Mucosa of descending colon (tissue), 3 donors: Measurements from ENCODE around the gene ELAVL3. TPM values are rescaled to one million over a fixed set of nuclear protein-coding genes. Genes with fewer than 3 reads are reported as not detected.
"Not testable (repeated sequence)": the region's sequence is repeated elsewhere in the genome, so short reads cannot be mapped to it uniquely, and the experiment has no call there.

ENCODE experiments used
- ATAC-seq: fragments of 200-7000 bp; cut with Tn5 transposase; one replicate; pipeline ENCODE4 v1.9.1; 2020; ENCODE audit warnings: mild to moderate bottlenecking, moderate library complexity
- DNase-seq, 3 donors: peaks; one replicate each; pipeline ENCODE4 v3.0.0-alpha.2; 2020
- H3K36me3 ChIP-seq: fragments of 200-600 bp; one replicate; pipeline ENCODE4 v1.8.0; 2021; ENCODE audit warnings: low read depth, mild to moderate bottlenecking
- H3K4me1 ChIP-seq: fragments of 200-600 bp; one replicate; pipeline ENCODE4 v1.8.0; 2021; ENCODE audit warnings: low read depth, mild to moderate bottlenecking
- H3K4me3 ChIP-seq: fragments of 200-600 bp; one replicate; pipeline ENCODE4 v1.8.0; 2021; ENCODE audit warnings: mild to moderate bottlenecking
- H3K9me3 ChIP-seq: fragments of 200-600 bp; one replicate; pipeline ENCODE4 v1.8.0; 2021; ENCODE audit warnings: mild to moderate bottlenecking
- intact Hi-C, 2 donors: fragments of 100-400 bp; cut with DNase I in 1 of 2; cut with micrococcal nuclease in 1 of 2; formaldehyde crosslinking; loops; one replicate each; pipeline versions ENCODE4 v1.11.0 to v1.11.1; 2022; cut with DNase I, micrococcal nuclease
- total RNA-seq, 3 donors: library from RNA; stranded (reverse); fragmentation: NEBNext Ultra II Directional in 2 of 3; extraction: Animal tissue kit (Norgen Biotek cat#: 25700) in 2 of 3; gene quantifications; one replicate each; pipeline versions ENCODE4 v1.2.1 to v1.2.4, GENCODE V29; 2021 to 2023
- TF ChIP-seq, protein P1 (sequence below): fragments of 200-600 bp; IDR thresholded peaks from one replicate; pipeline ENCODE4 v1.8.0; 2022; ENCODE audit warnings: antibody characterized with exemption, mild to moderate bottlenecking
- donor health status: DM: no; HTN: no; CAD: no; lungs with moderate emphysema.
- donor health status: DM: no; HTN: no; CAD: no.
- donor health status: DM: no; HTN: yes; CAD: no.

Gene ELAVL3
- total RNA-seq, 3 donors from 2014 or later: 0.51 to 2.5 TPM; not detected in 1

DNA sequence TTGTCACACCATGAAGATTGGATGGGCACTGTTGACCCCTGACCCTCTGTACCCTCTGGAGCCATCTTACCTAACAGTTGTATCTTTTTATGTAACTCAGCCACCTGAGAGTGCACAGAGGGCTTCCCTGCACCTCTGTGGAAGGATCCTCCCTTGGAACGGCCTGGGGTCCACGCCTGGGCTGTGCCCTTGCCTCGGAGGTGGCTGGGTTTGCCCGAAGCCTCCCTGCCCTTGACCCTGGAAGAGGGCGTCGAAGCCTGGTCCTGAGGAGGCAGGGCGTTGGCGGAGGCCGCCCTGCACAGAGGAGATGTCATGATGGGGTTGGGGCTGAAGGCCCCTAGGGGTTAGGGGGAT, 46.2 kb downstream of the ELAVL3 start:
- peaks cover 7% of the 10 kb centered on the region for H3K36me3 ChIP-seq
- TF ChIP-seq, protein P1, sequence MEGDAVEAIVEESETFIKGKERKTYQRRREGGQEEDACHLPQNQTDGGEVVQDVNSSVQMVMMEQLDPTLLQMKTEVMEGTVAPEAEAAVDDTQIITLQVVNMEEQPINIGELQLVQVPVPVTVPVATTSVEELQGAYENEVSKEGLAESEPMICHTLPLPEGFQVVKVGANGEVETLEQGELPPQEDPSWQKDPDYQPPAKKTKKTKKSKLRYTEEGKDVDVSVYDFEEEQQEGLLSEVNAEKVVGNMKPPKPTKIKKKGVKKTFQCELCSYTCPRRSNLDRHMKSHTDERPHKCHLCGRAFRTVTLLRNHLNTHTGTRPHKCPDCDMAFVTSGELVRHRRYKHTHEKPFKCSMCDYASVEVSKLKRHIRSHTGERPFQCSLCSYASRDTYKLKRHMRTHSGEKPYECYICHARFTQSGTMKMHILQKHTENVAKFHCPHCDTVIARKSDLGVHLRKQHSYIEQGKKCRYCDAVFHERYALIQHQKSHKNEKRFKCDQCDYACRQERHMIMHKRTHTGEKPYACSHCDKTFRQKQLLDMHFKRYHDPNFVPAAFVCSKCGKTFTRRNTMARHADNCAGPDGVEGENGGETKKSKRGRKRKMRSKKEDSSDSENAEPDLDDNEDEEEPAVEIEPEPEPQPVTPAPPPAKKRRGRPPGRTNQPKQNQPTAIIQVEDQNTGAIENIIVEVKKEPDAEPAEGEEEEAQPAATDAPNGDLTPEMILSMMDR: no peak
- no peaks in the 10 kb centered on the region for H3K9me3 ChIP-seq
- peaks cover 9% of the 10 kb centered on the region for H3K4me1 ChIP-seq
- ATAC-seq (peak; percentile 1), DNase-seq (no peak)
- intact Hi-C loops: no loop called here
- peak overlapping the region; percentile 28 for H3K4me3 ChIP-seq

DNA sequence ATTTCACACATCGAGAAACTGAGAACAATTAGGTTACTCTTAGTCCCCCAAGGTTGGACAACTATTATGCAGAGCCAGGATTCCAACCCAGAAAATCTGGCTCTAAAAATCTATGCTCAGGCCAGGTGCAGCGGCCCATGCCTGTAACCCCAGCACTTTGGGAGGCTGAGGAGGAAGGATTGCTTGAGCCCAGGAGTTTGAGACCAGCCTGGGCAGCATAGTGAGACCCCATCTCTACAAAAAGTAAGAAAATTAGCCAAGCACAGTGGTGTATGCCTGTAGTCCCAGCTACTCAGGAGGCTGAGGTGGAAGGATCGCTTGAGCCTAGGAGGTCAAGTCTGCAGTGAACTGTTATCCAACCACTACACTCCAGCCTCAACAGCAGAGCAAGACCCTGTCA, 47.3 kb downstream of the ELAVL3 start:
- H3K4me3 ChIP-seq, H3K9me3 ChIP-seq, DNase-seq, ATAC-seq, H3K36me3 ChIP-seq, intact Hi-C loops, H3K4me1 ChIP-seq: not testable (repeated sequence)

DNA sequence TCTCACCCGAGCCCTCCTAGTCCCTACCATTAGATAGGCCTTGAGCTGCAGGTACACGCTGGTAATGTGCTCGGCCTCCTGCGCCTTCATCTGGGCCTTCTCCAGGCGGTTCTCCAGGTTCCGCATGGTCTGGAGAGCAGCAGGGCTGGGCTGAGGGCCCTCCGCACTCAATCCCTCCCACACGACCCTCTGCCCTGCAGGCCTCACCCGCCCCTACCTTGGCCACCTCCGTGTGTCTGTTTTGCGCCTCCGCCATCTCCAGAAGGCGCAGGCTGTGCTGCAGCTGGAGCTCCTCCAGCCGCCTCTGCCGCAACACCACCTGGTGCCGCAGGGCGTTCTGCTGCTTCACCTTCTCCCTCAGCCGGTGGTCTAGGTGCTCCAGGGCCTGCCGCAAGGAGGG, 54.2 kb downstream of the ELAVL3 start:
- ATAC-seq: no peak
- H3K4me3 ChIP-seq: no peak overlapping the region

DNA sequence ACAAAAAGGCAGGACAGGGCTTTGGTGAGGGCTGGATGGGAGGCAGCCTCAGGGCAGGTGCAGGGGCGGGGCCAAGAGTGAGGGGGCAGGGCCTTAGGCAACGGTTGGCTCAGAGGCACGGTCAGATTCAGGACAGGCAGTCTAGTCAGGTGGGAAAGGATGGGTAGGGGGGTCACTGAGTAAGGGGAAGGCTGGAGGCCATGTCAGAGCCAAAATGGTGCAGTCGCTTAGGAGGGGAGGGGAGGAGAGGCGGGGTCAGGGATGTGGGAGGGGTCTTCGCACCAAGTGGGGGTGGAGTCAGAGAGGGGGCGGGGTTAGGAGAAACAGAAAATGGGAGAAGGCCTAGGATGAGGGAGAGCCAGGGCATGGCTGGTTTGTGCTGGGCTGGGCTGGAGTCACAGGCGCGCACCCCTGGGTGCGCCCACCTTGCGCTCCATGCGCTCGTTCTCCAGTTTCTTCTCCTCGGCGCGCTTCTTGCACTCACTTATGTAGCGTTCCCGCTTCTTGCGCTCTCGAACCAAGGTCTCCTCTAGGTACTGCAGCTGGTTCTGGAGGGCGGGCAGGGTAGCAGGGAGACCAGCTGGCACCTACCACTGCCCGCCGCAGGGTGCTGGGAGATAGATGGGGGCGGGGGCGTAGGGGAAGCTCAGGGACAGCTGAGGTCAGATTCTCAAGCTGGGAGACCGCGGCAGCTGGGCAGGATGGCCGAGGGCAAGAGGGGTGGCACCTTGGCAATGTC, 55.0 kb downstream of the ELAVL3 start:
- no peaks in the 10 kb centered on the region for H3K9me3 ChIP-seq
- TF ChIP-seq, protein P1: no peak
- intact Hi-C loops: no loop called here
- ATAC-seq (no peak), DNase-seq (no peak)
- H3K4me1 ChIP-seq: peaks cover 19% of the 10 kb centered on the region
- H3K36me3 ChIP-seq: no peaks in the 10 kb centered on the region
- H3K4me3 ChIP-seq: no peak overlapping the region

More for the DNA sequence above, 54.2 kb downstream of the ELAVL3 start:
- H3K36me3 ChIP-seq: no peaks in the 10 kb centered on the region
- peaks cover 13% of the 10 kb centered on the region for H3K4me1 ChIP-seq
- no peaks in the 10 kb centered on the region for H3K9me3 ChIP-seq
- intact Hi-C loops: no loop called here
- TF ChIP-seq, protein P1: no peak
- DNase-seq: no peak

DNA sequence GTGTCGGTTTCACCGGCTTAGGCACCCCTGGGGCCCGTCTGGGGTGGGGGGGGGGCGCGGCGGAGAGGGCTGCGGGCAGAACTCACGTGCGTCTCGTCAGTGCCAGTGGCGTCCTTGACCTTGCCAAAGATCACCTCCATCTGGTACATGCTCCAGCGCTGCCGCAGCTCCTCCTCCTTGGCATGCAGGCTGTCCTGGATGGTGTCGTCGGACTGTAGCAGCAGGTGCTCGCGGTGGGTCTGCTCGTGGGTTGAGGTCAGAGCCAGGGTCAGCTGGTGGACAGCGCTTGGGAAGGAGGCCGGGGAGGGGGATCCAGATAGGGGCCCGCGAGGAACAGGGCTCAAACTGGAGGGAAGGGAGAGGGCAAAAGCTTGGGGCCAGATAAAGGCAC, 57.1 kb downstream of the ELAVL3 start:
- Histone ChIP-seq H3K36me3 (no peaks in the 10 kb centered on the region), H3K4me1 (peaks cover 35% of the 10 kb centered on the region), H3K4me3 (no peak overlapping the region), H3K9me3 (no peaks in the 10 kb centered on the region)
- no peak for DNase-seq
- ATAC-seq: no peak
- intact Hi-C loops: no loop called here
- TF ChIP-seq, protein P1: no peak

DNA sequence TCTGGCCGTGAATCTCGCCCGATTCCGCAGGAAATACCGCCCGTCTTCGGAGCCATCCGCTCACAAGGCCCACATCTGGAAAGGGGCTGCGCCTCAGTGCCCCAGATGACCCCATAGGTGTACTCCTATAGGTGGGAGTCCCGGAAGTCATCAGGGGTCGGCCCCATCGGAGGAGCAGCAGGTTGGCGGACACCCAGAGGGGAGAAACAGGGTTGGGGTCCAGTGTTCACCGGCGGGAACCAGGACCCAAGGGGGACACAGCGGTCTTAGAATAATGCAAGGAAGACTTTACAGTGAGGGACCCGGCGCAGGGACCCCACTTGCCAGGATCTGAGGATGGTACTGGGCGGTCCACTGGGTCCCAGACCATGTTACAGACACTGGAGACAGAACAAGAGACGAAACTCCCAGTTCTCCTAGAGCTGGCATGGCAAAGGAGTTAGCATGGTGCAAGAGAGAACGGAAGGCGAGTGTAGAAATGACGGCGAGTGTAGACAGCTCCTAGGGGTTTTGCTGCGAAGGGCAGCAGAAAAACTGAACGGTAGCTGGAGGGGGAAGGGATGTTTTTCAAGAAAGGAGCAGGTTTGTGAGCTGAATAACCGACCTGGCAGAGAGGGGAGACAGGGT, 57.6 kb downstream of the ELAVL3 start:
- ATAC-seq: no peak
- Histone ChIP-seq H3K9me3 (no peaks in the 10 kb centered on the region), H3K4me1 (peaks cover 39% of the 10 kb centered on the region)

More for the DNA sequence above, 57.6 kb downstream of the ELAVL3 start:
- intact Hi-C loops: no loop called here
- TF ChIP-seq, protein P1: no peak
- no peak overlapping the region for H3K4me3 ChIP-seq
- no peak for DNase-seq
- H3K36me3 ChIP-seq: no peaks in the 10 kb centered on the region
